Stomach smooth muscle (tissue), 2 donors: ENCODE data around the gene GJD4.

Experiments
- H3K27ac ChIP-seq: one replicate; pipeline ENCODE4 v1.7.0; 2013; ENCODE audit warnings: mild to moderate bottlenecking, low read length, inconsistent platforms
- H3K27me3 ChIP-seq, 2 donors: one replicate each; pipeline ENCODE4 v1.7.0; 2013; ENCODE audit warnings: low read length in 2 of 2; ENCODE audit not compliant: insufficient read depth in 2 of 2, control insufficient read depth in 1 of 2
- H3K36me3 ChIP-seq, 2 donors: one replicate each; pipeline ENCODE4 v1.7.0; 2013; ENCODE audit warnings: low read length in 2 of 2; ENCODE audit not compliant: control insufficient read depth in 2 of 2, insufficient read depth in 2 of 2
- H3K4me1 ChIP-seq: one replicate; pipeline ENCODE4 v1.7.0; 2013; ENCODE audit warnings: low read length; ENCODE audit not compliant: control insufficient read depth, insufficient read depth
- H3K4me3 ChIP-seq, 2 donors: one replicate each; pipeline ENCODE4 v1.7.0; 2013; ENCODE audit warnings: low read length in 2 of 2
- H3K9ac ChIP-seq, 2 donors: one replicate each; pipeline ENCODE4 v1.7.0; 2013; ENCODE audit warnings: low read length in 2 of 2, mild to moderate bottlenecking in 1 of 2
- H3K9me3 ChIP-seq, 2 donors: one replicate each; pipeline ENCODE4 v1.7.0; 2013; ENCODE audit warnings: low read length in 2 of 2; ENCODE audit not compliant: control insufficient read depth in 2 of 2
- donor health status: healthy.
- donor health status: Pancreatic carcinoma.

The GJD4 gene

GRCh38 chr10:35605191-35605590 lies at the start of gene GJD4:
Gene GJD4, plus strand, starts transcription at chr10:35605341. Its CDS starts 227 bp downstream, at chr10:35605568.
- Histone ChIP-seq H3K27ac (no peak within 1 kb of the TSS), H3K27me3 (peaks cover 19 to 26% of the 10 kb centered on the region in 2 donors), H3K4me3 (no peak within 1 kb of the TSS), H3K9me3 (no peaks in the 10 kb centered on the region), H3K4me1 (peaks cover 4% of the 10 kb centered on the region), H3K9ac (no peak within 1 kb of the TSS), H3K36me3 (no peaks in the 10 kb centered on the region)

- no peak overlapping the region for H3K27ac ChIP-seq
- no peaks in the 10 kb centered on the region for H3K4me1 ChIP-seq
- H3K27me3 ChIP-seq = no peaks in the 10 kb centered on the region
- peaks cover 19 to 24% of the 10 kb centered on the region in 2 donors for H3K36me3 ChIP-seq
- no peaks in the 10 kb centered on the region for H3K9me3 ChIP-seq
- H3K9ac ChIP-seq = no peak overlapping the region
- no peak overlapping the region for H3K4me3 ChIP-seq
These were observed 48.9 kb upstream of the GJD4 start for GRCh38 chr10:35555962-35556930.

GRCh38 chr10:35558276-35558675 lies 46.9 kb upstream of the GJD4 start:
- no peak overlapping the region for H3K27ac ChIP-seq
- no peak overlapping the region for H3K9ac ChIP-seq
- H3K9me3 ChIP-seq = no peaks in the 10 kb centered on the region
- H3K4me1 ChIP-seq = peaks cover 2% of the 10 kb centered on the region
- no peak overlapping the region for H3K4me3 ChIP-seq
- no peaks in the 10 kb centered on the region for H3K27me3 ChIP-seq
- peaks cover 14 to 16% of the 10 kb centered on the region in 2 donors for H3K36me3 ChIP-seq

GRCh38 chr10:35559416-35559815 lies 45.7 kb upstream of the GJD4 start:
- Histone ChIP-seq H3K27me3 (no peaks in the 10 kb centered on the region), H3K4me1 (peaks cover 8% of the 10 kb centered on the region), H3K36me3 (peaks cover 6 to 14% of the 10 kb centered on the region in 2 donors), H3K27ac (no peak overlapping the region), H3K9me3 (no peaks in the 10 kb centered on the region), H3K9ac (no peak overlapping the region), H3K4me3 (no peak overlapping the region)

- Histone ChIP-seq H3K27me3 (no peaks in the 10 kb centered on the region), H3K36me3 (peaks cover 6% of the 10 kb centered on the region in 2 donors), H3K9me3 (no peaks in the 10 kb centered on the region), H3K4me1 (peaks cover 27% of the 10 kb centered on the region), H3K27ac (no peak overlapping the region), H3K4me3 (no peak overlapping the region), H3K9ac (no peak overlapping the region)
These were observed 43.4 kb upstream of the GJD4 start for GRCh38 chr10:35561715-35562114.

- no peaks in the 10 kb centered on the region for H3K9me3 ChIP-seq
- no peak overlapping the region for H3K4me3 ChIP-seq
- H3K4me1 ChIP-seq = peaks cover 27% of the 10 kb centered on the region
- H3K36me3 ChIP-seq = peaks cover 6 to 9% of the 10 kb centered on the region in 2 donors
- no peak overlapping the region for H3K9ac ChIP-seq
- H3K27ac ChIP-seq = no peak overlapping the region
- H3K27me3 ChIP-seq = no peaks in the 10 kb centered on the region
These were observed 42.7 kb upstream of the GJD4 start for GRCh38 chr10:35562427-35562826.

GRCh38 chr10:35563261-35563891 lies 41.8 kb upstream of the GJD4 start:
- H3K36me3 ChIP-seq = peaks cover 8 to 16% of the 10 kb centered on the region in 2 donors
- no peaks in the 10 kb centered on the region for H3K27me3 ChIP-seq
- peaks cover 27% of the 10 kb centered on the region for H3K4me1 ChIP-seq
- H3K9me3 ChIP-seq = no peaks in the 10 kb centered on the region
- no peak overlapping the region for H3K4me3 ChIP-seq
- H3K9ac ChIP-seq = no peak overlapping the region
- H3K27ac ChIP-seq = no peak overlapping the region

GRCh38 chr10:35564341-35564968 lies 40.7 kb upstream of the GJD4 start:
- H3K9ac ChIP-seq = no peak overlapping the region
- no peak overlapping the region for H3K4me3 ChIP-seq
- peaks cover 27% of the 10 kb centered on the region for H3K4me1 ChIP-seq
- H3K27me3 ChIP-seq = no peaks in the 10 kb centered on the region
- H3K27ac ChIP-seq = peak overlapping the region; percentile 60
- H3K9me3 ChIP-seq = no peaks in the 10 kb centered on the region
- H3K36me3 ChIP-seq = peaks cover 19 to 24% of the 10 kb centered on the region in 2 donors

- Histone ChIP-seq H3K27me3 (no peaks in the 10 kb centered on the region), H3K4me3 (peak overlapping the region; percentile 25 to 29), H3K36me3 (peaks cover 18 to 23% of the 10 kb centered on the region in 2 donors), H3K9me3 (no peaks in the 10 kb centered on the region), H3K9ac (peak overlapping the region; percentile 22 to 42), H3K4me1 (peaks cover 27% of the 10 kb centered on the region), H3K27ac (peak overlapping the region; percentile 60)
These were observed 39.5 kb upstream of the GJD4 start for GRCh38 chr10:35565602-35566081.

- Histone ChIP-seq H3K9ac (no peak overlapping the region), H3K27ac (no peak overlapping the region), H3K27me3 (no peaks in the 10 kb centered on the region), H3K4me1 (peaks cover 27% of the 10 kb centered on the region), H3K36me3 (peaks cover 18 to 23% of the 10 kb centered on the region in 2 donors), H3K9me3 (no peaks in the 10 kb centered on the region), H3K4me3 (no peak overlapping the region)
These were observed 37.2 kb upstream of the GJD4 start for GRCh38 chr10:35567951-35568350.
